NCI-H2171 (cell line): ENCODE results near the gene WDR89.
"Not testable (repeated sequence)": the region's sequence is repeated elsewhere in the genome, so short reads cannot be mapped to it uniquely, and the experiment has no call there.

ENCODE experiments used
- DNase-seq: peaks from one replicate; lab custom pipeline; 2025; lab: John Stamatoyannopoulos, UW

WDR89 gene

DNA sequence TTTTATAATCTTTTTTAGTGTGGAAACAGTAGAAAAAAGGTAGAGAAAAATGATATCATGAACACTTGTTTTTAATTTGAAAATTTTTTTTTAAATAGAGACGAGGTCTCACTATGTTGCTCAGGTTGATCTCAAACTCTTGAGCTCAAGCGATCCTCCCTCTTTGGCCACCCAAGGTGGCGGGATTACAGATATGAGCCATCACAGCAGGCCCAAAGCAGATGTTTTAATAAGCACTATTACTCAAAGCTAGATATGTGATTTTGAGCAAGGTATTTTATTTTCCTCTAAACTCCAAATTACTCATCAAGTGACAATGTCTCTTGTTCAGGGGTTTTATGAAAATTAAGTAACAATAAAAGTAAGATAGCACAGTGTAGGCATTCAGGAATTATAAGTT lies 10.7 kb upstream of the WDR89 start:
- DNase-seq = no peak

DNA sequence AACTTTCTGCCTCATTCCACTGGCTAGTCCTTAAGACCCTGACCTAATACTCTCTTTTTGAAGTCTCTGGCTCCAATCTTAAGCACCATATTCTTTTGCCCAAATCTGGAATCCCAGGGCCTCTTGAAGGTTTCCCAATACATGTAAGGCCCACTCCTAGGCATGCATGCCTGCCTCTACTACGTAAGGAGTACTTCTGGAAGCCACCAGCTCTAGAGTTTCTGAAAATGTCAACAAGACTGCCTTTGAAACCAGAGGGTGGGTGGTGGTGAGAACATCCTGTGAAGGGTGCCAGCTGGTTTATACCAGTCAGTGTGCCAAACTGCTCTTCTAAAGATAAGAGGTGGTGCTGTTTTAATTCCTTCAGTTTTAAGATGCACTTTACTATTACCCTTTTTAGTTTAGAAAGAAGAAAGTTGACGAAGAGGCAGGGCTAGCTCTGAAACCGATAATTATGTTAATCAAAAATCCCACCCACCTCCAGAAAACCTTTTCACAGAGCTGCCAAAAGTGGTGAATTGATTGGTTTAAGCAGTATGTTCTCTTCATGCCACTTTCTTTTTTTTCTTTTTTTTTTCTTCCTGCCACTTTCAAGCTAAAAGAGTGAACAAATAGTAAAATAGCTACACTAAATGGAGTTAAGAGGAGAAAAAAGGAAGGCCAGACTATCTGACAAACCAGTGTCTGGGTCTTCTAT lies 8.7 kb upstream of the WDR89 start:
- DNase-seq = no peak

DNA sequence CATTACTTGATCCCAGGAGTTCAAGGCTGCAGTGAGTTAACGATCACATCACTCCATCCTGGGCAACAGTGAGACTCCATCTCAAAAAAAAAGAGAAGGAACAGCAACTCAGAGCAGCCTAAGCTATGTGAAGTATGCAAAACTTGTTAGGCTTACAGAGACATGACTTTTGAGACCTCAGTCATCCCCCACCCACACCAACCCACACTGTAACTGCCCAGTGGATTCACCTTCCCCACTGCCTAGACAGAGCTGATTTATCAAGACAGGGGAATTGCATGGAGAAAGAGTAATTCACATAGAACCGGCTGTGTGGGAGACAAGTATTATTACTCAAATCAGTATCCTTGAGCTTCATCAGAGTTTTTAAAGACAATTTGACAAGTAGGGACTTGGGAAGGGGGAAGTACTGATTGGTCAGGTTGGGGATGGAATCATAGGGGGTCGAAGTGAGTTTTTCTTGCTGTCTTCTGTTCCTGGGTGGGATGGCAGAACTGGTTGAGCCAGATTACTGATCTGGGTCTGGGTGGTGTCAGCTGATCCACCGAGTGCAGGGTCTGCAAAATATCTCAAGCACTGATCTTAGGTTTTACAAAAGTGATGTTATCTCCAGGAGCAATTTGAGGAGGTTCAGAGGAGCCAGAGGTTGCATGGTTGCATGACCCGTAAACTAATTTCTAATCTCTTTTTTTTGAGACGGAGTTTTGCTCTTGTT lies 6.2 kb upstream of the WDR89 start:
- DNase-seq = no peak

DNA sequence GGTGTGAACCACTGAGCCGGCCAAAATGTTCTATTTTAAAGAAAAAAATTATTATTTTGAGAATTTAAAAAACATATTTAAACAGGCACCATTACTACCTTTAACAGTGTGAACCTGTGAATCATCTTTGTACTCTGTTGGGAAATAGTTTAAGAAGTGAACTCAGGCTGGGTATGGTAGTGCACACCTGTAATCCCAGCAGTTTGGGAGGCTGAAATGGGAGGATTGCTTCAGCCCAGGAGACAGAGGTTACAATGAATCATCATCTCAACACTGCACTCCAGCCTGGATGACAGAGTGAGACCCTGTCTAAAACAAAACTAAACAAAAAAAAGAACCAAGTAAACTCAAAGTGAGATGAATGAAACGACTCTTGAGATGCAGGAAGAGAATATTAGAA lies 3.1 kb upstream of the WDR89 start:
- DNase-seq = no peak

DNA sequence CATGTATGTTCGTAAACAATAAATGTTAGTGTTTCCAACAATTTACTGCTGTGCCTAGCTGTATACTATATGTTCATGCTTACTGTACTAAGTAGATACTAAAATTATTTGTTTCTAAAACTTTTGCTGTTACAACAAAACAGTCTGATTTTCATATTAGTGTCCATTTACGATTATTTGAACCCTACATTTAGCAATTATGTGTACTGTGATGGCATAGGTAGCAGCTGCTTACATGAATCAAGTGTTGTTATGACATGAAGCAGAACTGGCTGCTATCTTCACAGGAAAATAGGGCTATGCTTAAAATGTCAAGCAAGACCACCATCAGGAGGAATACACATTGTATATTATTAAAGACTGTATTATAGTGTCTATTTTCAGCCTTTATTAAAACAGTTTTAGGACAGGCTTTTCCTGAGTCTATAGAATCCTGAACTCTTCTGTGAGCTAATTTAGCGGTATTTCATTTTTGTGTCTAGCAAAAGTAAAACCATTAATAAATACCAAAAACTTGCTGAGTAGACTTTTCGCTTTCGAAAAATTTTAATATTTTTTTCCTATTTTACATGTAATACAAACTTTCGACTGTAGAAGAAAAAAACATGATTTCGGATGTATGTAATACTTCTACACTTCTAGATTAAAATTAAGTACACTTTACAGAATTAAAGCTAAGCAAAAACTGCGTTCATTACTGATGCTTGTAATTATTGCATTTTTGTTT lies 1.1 kb upstream of the WDR89 start:
- no peak for DNase-seq

DNA sequence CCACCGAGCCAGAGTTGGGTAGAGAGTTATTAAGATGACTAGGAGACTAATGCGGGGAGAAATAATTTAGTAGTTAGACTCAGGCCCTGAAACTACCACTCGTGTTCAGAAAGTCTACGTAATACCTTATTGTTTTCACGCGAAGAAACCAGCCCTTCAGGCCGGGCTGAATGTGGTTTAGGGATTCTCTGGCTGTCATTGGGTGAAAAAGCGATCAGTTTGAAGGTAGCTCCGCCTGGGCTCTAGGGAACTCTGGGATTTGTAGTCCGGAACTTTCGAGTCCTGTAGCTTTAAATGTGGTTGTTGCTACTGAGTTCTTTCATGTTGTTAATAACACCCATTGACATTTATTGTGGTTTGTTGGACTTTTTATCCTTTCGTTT lies 549 bp upstream of the WDR89 start:
- peak; percentile 95 for DNase-seq

DNA sequence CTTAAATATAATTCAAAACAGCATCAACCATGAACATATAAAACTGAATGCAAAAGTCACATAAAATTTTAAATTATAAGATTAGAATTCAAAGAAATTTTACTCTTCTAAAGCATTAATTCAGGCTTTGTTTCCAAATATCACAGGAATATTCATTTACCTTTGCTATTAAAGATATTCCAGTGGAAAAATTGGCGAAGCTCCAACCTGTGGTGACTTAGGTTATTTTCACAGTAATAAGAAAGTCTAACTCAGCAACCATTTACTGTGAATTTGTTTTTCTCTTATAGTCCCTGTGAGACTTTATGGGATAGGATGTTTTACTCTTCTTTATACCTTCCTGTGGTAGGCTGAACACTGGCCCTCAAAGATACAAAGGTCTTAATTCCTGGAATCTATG lies 3.2 kb downstream of the WDR89 start:
- DNase-seq = no peak

DNA sequence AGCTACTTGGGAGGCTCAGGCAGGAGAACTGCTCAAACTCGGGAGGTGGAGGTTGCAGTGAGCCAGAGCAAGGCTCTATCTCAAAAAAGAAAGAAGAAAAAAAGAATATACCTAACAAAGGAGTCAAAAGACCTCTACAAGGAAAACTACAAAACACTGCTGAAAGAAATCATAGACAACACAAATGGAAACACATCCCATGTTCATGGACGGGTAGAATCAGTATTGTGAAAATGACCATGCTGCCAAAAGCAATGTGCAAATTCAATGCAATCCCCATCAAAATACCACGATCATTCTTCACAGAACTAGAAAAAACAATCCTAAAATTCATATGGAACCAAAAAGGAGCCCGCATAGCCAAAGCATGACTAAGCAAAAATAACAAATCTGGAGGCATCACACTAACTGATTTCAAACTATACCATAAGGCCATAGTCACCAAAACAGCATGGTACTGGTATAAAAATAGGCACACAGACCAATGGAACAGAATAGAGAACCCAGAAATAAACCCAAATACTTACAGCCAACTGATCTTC lies 5.5 kb downstream of the WDR89 start:
- not testable (repeated sequence) for DNase-seq

DNA sequence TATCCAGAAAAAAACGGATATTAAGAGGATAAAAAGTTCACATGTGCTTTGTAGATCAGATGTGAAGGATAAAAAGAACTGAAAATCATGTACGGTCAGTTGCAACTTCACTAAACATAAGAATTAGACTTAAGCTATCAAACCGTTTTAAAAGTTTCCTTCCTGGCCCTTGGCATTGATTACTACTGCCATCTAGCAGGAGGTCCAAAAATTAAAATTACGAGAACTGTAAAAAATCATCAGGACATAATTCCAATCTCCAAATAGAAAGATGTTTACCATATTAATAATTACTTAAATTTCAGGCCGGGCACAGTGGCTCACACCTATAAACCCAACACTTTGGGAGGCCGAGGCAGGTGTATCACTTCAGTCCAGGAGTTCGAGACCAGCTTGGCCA lies 7.9 kb downstream of the WDR89 start:
- DNase-seq = no peak

DNA sequence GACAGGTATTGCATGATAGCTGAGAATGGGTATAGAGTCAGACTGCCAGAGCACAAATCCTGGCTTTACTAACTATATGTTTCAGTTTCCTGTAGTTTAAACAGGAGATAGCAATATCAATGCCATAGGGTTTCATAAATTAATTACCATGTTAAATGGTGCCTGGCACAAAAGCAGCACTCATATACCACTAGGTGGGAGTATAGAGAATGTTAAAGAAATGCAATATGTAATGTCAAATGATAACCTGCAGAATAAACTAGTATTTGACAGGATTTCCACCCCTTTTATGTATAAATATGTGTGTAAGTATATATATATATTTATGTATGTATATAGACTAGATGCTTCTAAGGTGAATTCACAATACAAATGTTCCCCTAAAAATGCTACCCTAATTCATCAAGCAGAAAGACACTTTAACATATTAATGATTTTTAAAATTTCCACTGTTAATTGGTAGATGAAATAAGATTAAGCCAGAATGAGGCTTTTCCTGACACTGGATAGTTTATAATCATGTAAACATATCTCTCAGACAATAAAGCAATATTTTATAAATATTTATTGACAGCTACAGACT lies 8.6 kb downstream of the WDR89 start:
- DNase-seq = no peak

DNA sequence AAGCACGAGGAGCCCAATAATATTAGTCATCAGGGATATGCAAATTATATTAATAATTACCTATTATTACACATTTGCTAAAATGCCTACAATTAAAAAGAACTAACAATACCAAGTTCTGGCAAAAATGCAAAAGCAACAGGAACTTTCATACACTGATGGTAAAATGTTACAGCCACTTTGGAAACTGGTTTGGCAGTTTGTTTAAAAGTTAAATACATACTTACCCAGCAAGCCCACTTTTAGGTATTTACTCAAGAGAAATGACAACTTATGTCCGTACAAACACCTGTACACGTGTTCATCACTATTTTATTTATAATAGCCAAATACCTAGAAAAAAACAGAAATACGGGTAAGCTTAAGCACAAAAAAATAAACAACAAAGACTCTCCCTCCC lies 17.0 kb downstream of the WDR89 start:
- DNase-seq = no peak

DNA sequence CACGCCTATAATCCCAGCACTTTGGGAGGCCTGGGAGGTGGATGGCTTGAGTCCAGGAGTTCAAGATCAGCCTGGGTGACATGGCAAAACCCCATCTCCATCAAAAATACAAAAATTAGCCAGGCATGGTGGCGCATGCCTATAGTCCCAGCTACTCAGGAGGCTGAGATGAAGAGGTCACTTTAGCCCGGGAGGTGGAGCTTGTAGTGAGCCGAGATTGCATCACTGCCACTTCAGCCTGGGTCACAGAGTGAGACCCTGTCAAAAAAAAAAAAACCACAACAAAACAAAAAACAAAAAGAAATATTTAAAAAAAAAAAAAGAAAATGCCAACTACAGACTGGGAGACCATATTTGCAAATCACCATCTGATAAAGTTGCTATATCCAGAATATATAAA lies 17.5 kb downstream of the WDR89 start:
- no peak for DNase-seq

DNA sequence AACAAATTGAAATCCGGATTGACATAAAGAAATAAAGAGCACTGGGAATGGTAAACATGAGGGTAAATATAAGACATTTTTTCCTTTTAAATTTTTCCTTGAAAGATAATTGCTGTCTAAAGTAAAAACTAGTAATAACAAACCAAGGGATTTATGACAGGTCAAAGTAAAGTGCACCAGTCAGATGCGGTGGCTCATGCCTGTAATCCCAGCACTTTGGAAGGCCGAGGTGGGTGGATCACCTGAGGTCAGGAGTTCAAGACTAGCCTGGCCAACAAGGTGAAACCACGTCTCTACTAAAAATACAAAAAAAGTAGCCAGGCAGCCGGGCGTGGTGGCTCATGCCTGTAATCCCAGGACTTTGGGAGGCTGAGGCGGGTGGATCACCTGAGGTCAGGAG lies 19.7 kb downstream of the WDR89 start:
- not testable (repeated sequence) for DNase-seq

DNA sequence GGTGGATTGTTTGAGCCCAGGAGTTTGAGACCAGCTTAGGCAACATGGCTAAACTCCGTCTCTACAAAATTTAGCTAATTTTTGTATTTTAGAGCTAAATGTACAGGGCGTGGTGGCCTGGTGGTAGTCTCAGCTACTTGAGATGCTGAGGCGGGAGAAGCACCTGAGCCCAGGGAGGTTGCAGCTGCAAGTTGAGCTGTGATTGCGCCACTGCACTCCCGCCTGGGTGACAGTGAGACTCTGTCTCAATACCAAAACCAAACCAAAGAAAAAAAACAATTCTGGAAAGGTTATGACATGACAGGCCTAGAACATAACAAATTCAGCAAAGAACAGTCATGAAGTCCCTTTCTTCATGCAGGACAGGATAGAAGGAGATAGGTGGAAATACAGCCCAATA lies 25.7 kb downstream of the WDR89 start:
- DNase-seq = no peak

DNA sequence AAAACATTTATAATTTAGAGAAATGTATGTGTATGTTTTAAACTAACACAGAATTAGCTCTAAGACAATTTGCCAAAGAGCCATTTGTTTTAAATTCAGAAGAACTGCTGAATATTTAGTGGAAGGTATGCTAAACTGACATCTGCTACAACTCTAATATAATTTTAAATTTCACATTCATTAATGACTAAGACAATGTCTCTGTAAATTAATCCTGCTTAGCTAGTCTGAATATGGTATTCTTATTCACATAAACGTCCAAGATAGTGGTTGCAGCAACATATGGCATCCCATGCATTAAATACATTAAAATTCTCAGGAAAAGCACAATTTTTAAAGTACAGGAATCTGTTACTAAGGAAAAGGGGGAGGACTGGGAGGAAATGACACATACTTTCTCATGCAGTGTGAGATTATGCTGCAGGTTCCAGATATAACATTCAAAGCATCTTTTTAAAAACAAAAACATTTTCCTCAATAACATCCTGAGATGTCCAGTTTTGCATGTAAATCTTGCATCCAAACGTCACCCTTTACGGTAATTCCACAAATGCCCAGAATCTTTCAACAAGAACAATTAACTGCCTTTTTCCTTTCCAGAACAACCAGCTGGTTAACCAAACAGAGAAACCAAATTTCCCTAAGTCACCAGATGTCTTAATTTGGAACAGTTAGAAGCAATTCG lies 26.9 kb downstream of the WDR89 start:
- DNase-seq = no peak

DNA sequence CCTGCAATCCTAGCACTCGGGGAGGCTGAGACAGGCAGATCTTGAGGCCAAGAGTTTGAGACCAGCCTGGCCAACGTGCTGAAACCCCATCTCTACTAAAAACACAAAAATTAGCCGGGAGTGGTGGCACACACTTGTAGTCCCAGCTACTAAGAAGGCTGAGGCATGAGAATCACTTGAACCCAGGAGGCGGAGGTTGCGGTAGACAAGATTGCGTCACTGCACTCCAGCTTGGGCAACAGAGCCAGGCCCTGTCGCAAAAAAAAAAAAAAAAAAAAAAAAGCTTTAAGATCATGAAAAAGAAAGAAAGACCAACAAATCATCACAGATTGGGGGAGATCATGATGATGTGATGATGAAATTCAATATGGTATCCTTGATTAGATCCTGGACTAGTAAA lies 30.6 kb downstream of the WDR89 start:
- no peak for DNase-seq

DNA sequence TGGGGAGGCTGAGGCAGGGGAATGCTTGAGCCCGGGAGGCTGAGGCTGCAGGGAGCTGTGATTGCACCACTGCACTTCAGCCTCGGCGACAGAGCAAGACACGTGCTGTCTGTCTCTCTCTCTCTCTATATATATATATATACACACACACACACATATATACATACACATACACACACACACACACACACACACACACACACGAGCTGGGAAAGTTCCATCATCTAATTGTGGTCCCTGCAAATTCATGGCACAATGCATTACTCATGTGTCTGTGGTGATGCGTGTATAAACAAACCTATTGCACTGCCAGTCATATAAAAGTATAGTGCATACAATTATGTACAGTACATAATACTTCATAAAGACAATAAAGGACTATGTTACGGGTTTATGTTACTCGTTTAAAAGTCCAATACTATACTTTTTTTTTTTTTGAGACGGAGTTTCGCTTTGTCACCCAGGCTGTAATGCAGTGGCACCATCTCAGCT lies 36.6 kb downstream of the WDR89 start:
- DNase-seq = no peak

DNA sequence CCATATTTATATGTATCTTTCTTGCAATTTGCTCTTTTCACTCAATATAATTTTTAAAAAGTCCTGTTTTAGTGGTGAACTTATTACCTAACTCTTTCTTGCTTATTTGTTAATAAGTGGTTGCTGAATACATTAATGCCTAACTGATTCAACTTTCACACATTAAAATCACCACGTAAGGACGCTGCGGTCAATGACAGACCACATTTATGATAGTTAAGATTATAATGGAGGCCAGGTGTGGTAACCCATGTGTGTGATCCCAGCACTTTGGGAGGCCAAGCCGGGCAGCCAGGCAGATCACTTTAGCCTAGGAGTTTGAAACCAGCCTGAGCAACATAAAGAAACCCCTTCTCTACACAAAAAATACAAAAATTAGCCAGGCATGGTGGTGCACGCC lies 37.0 kb downstream of the WDR89 start:
- DNase-seq = no peak

DNA sequence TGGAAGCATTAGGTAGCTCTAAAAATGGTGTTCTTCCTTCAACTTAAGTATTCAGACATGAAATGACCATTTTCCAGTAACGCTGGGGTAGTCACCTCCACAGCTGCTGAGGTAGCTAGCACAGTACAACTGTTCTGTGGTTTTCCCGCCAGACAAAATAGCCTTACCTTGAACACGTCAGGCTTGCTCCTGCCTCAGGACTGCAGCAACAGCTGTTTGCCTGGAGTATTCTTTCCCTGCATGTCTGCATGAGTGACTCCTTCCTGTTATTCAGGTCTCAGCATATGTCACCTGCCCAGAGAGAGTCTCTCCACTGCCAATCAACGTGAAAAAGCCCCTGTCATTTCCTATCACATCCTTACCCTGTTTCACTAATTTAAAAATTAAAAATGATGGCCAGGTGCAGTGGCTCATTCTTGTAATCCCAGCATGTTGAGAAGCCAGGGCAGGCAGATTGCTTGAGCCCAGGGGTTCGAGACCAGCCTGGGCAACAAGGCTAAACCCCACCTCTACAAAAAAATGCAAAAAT lies 37.9 kb downstream of the WDR89 start:
- peak; percentile 94 for DNase-seq

DNA sequence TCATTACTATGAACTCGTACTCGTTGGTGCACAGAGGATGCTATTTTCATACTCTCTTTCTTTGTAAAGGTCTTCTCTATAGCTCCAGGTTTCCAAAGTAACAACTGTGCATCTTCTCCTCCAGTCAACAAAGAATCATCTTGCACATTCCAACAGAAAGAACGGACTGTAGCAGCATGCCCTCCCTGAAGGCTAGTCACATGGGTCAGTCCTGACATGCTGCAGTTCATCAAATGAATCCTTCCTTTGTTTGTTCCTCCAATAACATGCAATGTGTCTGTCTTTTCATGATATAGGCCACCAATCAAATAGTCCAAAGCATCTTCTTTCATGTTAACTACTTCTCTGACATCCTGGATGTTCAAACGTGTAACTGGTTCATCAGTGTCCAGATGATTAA lies 42.9 kb downstream of the WDR89 start:
- DNase-seq = no peak

DNA sequence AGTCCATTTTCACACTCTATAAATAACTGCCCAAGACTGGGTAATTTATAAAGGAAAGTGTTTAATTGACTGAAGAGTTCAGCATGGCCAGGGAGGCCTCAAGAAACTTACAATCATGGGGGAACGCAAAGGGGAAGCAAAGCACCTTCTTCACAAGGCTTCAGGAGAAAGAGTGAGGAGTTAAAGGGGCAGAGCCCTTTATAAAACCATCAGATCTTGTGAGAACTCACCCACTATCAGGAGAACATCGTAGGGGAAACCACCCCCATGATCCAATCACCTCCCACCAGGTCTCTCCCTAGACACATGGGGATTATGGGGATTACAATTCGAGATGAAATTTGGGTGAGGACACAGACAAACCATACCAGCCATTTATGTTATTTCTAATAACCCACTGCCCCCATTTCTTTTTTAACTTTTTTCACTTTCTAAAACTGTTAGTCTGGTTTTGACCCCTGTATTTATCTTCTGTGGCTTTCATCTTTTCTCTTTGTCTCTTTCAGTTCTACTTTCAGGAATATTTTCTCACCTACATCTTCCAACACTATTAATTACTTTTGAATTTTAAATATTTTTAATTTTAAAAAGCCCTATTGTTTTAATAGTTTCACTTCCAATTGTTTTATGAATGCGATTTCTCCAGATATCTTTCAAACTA lies 44.5 kb downstream of the WDR89 start:
- no peak for DNase-seq
